ENCODE data around the gene ROS1. TPM values are rescaled to one million over a fixed set of nuclear protein-coding genes. Genes with fewer than 3 reads are reported as not detected.

ROS1 gene
- total RNA-seq, 1 donor from 2014 or later, result not detected

GRCh38 chr6:117463762-117464665 is 38.3 kb upstream of the ROS1 start:
- TF ChIP-seq CTCF (IDR thresholded peaks at IDR 0.05; ENCODE audit: insufficient read depth, low read depth, low read length) (no peak), EZH2 (IDR thresholded peaks at IDR 0.05; ENCODE audit: insufficient read depth, low read length) (no peak)
- Histone ChIP-seq H3K27me3 (ENCODE audit: insufficient read depth, low read length) (no peaks in the 10 kb centered on the region), H3K27ac (ENCODE audit: low read depth, low read length) (peak overlapping the region; percentile 95), H3K79me2 (ENCODE audit: insufficient read depth, low read length) (no peaks in the 10 kb centered on the region), H3K36me3 (ENCODE audit: insufficient read depth, low read length) (no peaks in the 10 kb centered on the region), H3K9ac (ENCODE audit: low read length) (peak overlapping the region; percentile 77), H3K4me1 (ENCODE audit: insufficient read depth, low read length) (peaks cover 13% of the 10 kb centered on the region), H3K4me2 (ENCODE audit: low read length) (peak overlapping the region; percentile 88), H3K9me3 (ENCODE audit: insufficient read depth, low read depth, low read length) (no peaks in the 10 kb centered on the region), H2AFZ (ENCODE audit: low read depth, low read length) (peak overlapping the region; percentile 55), H3K4me3 (ENCODE audit: insufficient read depth, low read depth, low read length) (peak overlapping the region; percentile 45), H4K20me1 (ENCODE audit: insufficient read depth, low read length) (no peaks in the 10 kb centered on the region)
- Mint-ChIP-seq H3K9me3 (ENCODE audit: unreplicated experiment) (no peaks in the 10 kb centered on the region), H3K4me3 (ENCODE audit: unreplicated experiment) (no peak overlapping the region), H3K4me1 (ENCODE audit: low read depth, unreplicated experiment) (peaks cover 18% of the 10 kb centered on the region), H3K27me3 (ENCODE audit: low read depth, unreplicated experiment) (no peaks in the 10 kb centered on the region), H3K27ac (ENCODE audit: unreplicated experiment) (peak overlapping the region; percentile 88), H3K36me3 (ENCODE audit: low read depth, unreplicated experiment) (no peaks in the 10 kb centered on the region)
- peak; percentile 87 for FAIRE-seq
- peak; percentile 83 for DNase-seq (ENCODE audit: low read depth)

GRCh38 chr6:117459204-117459944 is 33.6 kb upstream of the ROS1 start:
- Histone ChIP-seq H3K27me3 (ENCODE audit: insufficient read depth, low read length) (no peaks in the 10 kb centered on the region), H2AFZ (ENCODE audit: low read depth, low read length) (no peak overlapping the region), H3K27ac (ENCODE audit: low read depth, low read length) (no peak overlapping the region), H3K36me3 (ENCODE audit: insufficient read depth, low read length) (no peaks in the 10 kb centered on the region), H3K79me2 (ENCODE audit: insufficient read depth, low read length) (no peaks in the 10 kb centered on the region), H4K20me1 (ENCODE audit: insufficient read depth, low read length) (no peaks in the 10 kb centered on the region), H3K4me1 (ENCODE audit: insufficient read depth, low read length) (peaks cover 4% of the 10 kb centered on the region), H3K9ac (ENCODE audit: low read length) (no peak overlapping the region), H3K4me3 (ENCODE audit: insufficient read depth, low read depth, low read length) (no peak overlapping the region), H3K9me3 (ENCODE audit: insufficient read depth, low read depth, low read length) (no peaks in the 10 kb centered on the region), H3K4me2 (ENCODE audit: low read length) (no peak overlapping the region)
- Mint-ChIP-seq H3K9me3 (ENCODE audit: unreplicated experiment) (no peaks in the 10 kb centered on the region), H3K4me1 (ENCODE audit: low read depth, unreplicated experiment) (peaks cover 10% of the 10 kb centered on the region), H3K27me3 (ENCODE audit: low read depth, unreplicated experiment) (no peaks in the 10 kb centered on the region), H3K36me3 (ENCODE audit: low read depth, unreplicated experiment) (no peaks in the 10 kb centered on the region), H3K27ac (ENCODE audit: unreplicated experiment) (no peak overlapping the region), H3K4me3 (ENCODE audit: unreplicated experiment) (no peak overlapping the region)
- no peak for TF ChIP-seq EZH2 (IDR thresholded peaks at IDR 0.05; ENCODE audit: insufficient read depth, low read length)
- TF ChIP-seq CTCF (IDR thresholded peaks at IDR 0.05; ENCODE audit: insufficient read depth, low read depth, low read length), result no peak
- FAIRE-seq (peak; percentile 56), DNase-seq (ENCODE audit: low read depth) (no peak)
